Measurements from ENCODE around the gene MICALL1.
"Not testable (repeated sequence)": the region's sequence is repeated elsewhere in the genome, so short reads cannot be mapped to it uniquely, and the experiment has no call there.

The MICALL1 gene

GRCh38 chr22:37965940-37966664, 60.0 kb downstream of the MICALL1 start:
- no peak for DNase-seq

GRCh38 chr22:37967147-37967546, 61.0 kb downstream of the MICALL1 start:
- no peak for DNase-seq

GRCh38 chr22:37967637-37968451, 61.7 kb downstream of the MICALL1 start:
- DNase-seq = no peak

GRCh38 chr22:37968452-37969251, 62.6 kb downstream of the MICALL1 start:
- no peak for DNase-seq

- no peak for DNase-seq
These were observed 64.8 kb downstream of the MICALL1 start for GRCh38 chr22:37970864-37971263.

- DNase-seq = no peak
These were observed 65.7 kb downstream of the MICALL1 start for GRCh38 chr22:37971475-37972434.

GRCh38 chr22:37972527-37972926, 66.4 kb downstream of the MICALL1 start:
- no peak for DNase-seq

- no peak for DNase-seq
These were observed 67.4 kb downstream of the MICALL1 start for GRCh38 chr22:37973271-37974170.

- DNase-seq = no peak
These were observed 69.1 kb downstream of the MICALL1 start for GRCh38 chr22:37975153-37975552.

GRCh38 chr22:37976022-37976421, 69.9 kb downstream of the MICALL1 start:
- not testable (repeated sequence) for DNase-seq

GRCh38 chr22:37976547-37976946, 70.5 kb downstream of the MICALL1 start:
- DNase-seq = no peak

- DNase-seq = no peak
These were observed 73.7 kb downstream of the MICALL1 start for GRCh38 chr22:37979782-37980181.

GRCh38 chr22:37981282-37982011, 75.3 kb downstream of the MICALL1 start:
- no peak for DNase-seq

- no peak for DNase-seq
These were observed 76.2 kb downstream of the MICALL1 start for GRCh38 chr22:37982151-37982785.

GRCh38 chr22:37982938-37983859, 77.1 kb downstream of the MICALL1 start:
- no peak for DNase-seq

GRCh38 chr22:37983860-37984791, 78.0 kb downstream of the MICALL1 start, which contains the start of gene SOX10:
SOX10 (minus strand) TSS chr22:37984555; CDS start chr22:37983784, 771 bp downstream.
- DNase-seq = no peak

- DNase-seq = no peak
These were observed 79.0 kb downstream of the MICALL1 start for GRCh38 chr22:37985050-37985585.

Measured in stimulated activated CD4-positive, alpha-beta T cell treated with anti-CD3 and anti-CD28 coated beads, Interleukin-1b, Interleukin-23, amount 100 ng/mL, for 48 hours (primary cell).